AG09319 (cell line): ENCODE measurements around the gene COL11A1.

ENCODE experiments used
- DNase-seq: peaks from one replicate; pipeline ENCODE4 v3.0.0-alpha.2; 2010; ENCODE audit warnings: low read depth; ENCODE audit errors: extremely low read depth
- TF ChIP-seq, protein P1 (sequence below): IDR thresholded peaks from 2 replicates; pipeline ENCODE4 v1.5.1; 2011; ENCODE audit warnings: low read depth, mild to moderate bottlenecking, inconsistent platforms, low read length, moderate library complexity

The COL11A1 gene

GRCh38 chr1:102879439-102879993 lies 228.8 kb downstream of the COL11A1 start:
- DNase-seq, result no peak
- TF ChIP-seq, protein P1, sequence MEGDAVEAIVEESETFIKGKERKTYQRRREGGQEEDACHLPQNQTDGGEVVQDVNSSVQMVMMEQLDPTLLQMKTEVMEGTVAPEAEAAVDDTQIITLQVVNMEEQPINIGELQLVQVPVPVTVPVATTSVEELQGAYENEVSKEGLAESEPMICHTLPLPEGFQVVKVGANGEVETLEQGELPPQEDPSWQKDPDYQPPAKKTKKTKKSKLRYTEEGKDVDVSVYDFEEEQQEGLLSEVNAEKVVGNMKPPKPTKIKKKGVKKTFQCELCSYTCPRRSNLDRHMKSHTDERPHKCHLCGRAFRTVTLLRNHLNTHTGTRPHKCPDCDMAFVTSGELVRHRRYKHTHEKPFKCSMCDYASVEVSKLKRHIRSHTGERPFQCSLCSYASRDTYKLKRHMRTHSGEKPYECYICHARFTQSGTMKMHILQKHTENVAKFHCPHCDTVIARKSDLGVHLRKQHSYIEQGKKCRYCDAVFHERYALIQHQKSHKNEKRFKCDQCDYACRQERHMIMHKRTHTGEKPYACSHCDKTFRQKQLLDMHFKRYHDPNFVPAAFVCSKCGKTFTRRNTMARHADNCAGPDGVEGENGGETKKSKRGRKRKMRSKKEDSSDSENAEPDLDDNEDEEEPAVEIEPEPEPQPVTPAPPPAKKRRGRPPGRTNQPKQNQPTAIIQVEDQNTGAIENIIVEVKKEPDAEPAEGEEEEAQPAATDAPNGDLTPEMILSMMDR, result no peak

GRCh38 chr1:102875756-102876155 lies 232.6 kb downstream of the COL11A1 start:
- TF ChIP-seq, protein P1, result no peak
- DNase-seq, result no peak

GRCh38 chr1:102872526-102872925 lies 235.8 kb downstream of the COL11A1 start:
- TF ChIP-seq, protein P1, result no peak
- DNase-seq, result no peak

DNA sequence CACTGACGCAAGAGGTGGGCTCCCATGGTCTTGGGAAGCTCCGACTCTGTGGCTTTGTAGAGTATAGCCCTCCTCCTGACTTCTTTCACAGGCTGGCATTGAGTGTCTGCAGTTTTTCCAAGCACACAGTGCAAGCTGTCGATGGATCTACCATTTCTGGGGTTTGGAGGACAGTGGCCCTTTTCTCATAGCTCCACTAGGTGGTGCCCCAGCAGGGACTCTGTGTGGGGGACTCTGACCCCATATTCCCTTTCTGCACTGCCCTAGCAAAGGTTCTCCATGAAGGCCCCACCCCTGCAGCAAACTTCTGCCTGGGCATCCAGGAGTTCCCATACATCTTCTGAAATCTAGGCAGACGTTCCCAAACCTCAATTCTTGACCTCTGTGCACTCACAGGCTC lies 236.2 kb downstream of the COL11A1 start:
- TF ChIP-seq, protein P1, result no peak
- no peak for DNase-seq

GRCh38 chr1:102863704-102864103 lies 244.6 kb downstream of the COL11A1 start:
- DNase-seq, result no peak
- TF ChIP-seq, protein P1, result no peak

DNA sequence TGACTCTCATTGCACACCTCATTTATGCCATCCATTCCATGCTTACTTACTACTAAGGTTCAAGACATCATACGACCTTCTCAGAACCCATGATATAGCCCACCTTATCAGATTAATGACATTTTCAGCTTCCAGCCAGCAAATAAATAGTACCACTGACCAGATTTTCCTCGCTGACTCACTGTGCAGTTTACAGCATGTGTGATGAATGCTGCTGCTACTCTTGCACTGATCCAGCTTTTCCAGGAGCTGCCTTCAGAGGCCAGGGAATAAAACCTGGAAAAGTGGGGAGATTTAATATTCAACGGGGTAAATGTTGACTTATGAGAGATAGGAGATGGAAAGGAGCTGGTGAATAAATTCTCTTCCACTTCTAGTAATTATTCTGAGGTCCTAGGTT lies 247.1 kb downstream of the COL11A1 start:
- no peak for DNase-seq
- TF ChIP-seq, protein P1, result no peak

DNA sequence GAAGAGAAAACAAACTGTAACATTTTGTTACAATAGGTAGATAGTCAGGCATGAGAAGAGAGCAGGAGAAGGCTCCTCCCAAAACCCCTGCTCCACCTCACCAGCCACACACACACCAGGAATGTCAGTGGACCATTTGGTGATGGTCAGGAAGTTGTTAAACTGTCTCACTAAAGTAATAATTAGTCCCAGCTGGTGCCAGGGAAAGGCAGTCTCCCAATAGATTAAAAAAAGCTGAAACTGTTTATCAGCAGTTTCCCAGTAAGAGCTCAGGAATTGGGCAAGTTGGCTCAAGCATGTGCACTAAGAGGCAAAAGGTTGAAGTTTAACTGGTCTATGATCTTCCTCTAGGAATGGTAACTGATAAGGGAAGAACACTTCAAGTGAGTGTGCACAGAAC lies 249.6 kb downstream of the COL11A1 start:
- DNase-seq, result no peak
- TF ChIP-seq, protein P1, result no peak
